WERI-Rb-1 (cell line): Measurements from ENCODE around the gene SOX2.

Experiments used
- DNase-seq: peaks from one replicate; pipeline ENCODE4 v3.0.0-alpha.2; 2020
- H3K27ac ChIP-seq: fragments of 250-450 bp; sonication (Bioruptor Pico); 2 replicates; pipeline ENCODE4 v1.5.1; 2020; ENCODE audit warnings: mild to moderate bottlenecking, moderate library complexity
- H3K27me3 ChIP-seq: fragments of 250-450 bp; sonication (Bioruptor Pico); 2 replicates; pipeline ENCODE4 v1.5.1; 2021; ENCODE audit warnings: mild to moderate bottlenecking, low read depth, moderate library complexity; ENCODE audit not compliant: insufficient read depth, severe bottlenecking
- H3K36me3 ChIP-seq: fragments of 250-450 bp; sonication (Bioruptor Pico); 2 replicates; pipeline ENCODE4 v1.5.1; 2020; ENCODE audit warnings: mild to moderate bottlenecking, moderate library complexity
- H3K4me3 ChIP-seq: 2 replicates; pipeline ENCODE4 v1.5.1; 2011; ENCODE audit warnings: low read depth, mild to moderate bottlenecking, control low read depth, low read length
- H3K9me3 ChIP-seq: fragments of 250-450 bp; sonication (Bioruptor Pico); 2 replicates; pipeline ENCODE4 v1.5.1; 2021; ENCODE audit warnings: mild to moderate bottlenecking, moderate library complexity; ENCODE audit not compliant: severe bottlenecking
- CTCF ChIP-seq: IDR thresholded peaks from 2 replicates; pipeline ENCODE4 v1.5.1; 2011; ENCODE audit warnings: low read depth, mild to moderate bottlenecking, control low read depth, inconsistent platforms, low read length

The SOX2 gene

DNA sequence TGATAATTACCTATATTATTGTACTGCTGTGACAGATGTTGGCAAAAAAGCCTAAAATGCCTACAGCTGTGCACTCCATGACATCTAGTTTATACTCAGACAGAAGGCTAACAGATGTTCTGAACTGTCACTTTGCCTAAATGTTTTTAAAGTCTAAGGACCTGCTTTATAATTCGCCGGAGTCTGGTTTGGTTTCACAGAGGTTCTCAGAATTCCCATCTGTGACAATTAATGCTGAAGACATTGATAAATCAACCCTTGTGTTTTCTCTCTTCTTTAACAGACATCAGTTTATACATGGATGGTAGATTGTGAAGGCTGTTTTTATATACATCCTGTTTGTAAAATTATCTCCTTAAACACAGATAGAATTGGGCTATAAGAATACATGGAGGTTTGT lies 19.8 kb upstream of the SOX2 start:
- no peak for TF ChIP-seq CTCF
- Histone ChIP-seq H3K36me3 (no peaks in the 10 kb centered on the region), H3K27ac (no peak overlapping the region), H3K9me3 (no peaks in the 10 kb centered on the region), H3K27me3 (no peaks in the 10 kb centered on the region), H3K4me3 (no peak overlapping the region)
- DNase-seq = no peak

- DNase-seq = no peak
- Histone ChIP-seq H3K27ac (no peak overlapping the region), H3K4me3 (no peak overlapping the region), H3K9me3 (no peaks in the 10 kb centered on the region), H3K36me3 (no peaks in the 10 kb centered on the region), H3K27me3 (no peaks in the 10 kb centered on the region)
- no peak for TF ChIP-seq CTCF
These were observed 19.2 kb upstream of the SOX2 start for GRCh38 chr3:181692311-181693145.

GRCh38 chr3:181693280-181693679 lies 18.4 kb upstream of the SOX2 start:
- Histone ChIP-seq H3K27me3 (no peaks in the 10 kb centered on the region), H3K27ac (no peak overlapping the region), H3K4me3 (no peak overlapping the region), H3K9me3 (no peaks in the 10 kb centered on the region), H3K36me3 (no peaks in the 10 kb centered on the region)
- DNase-seq = no peak
- TF ChIP-seq CTCF = no peak

DNA sequence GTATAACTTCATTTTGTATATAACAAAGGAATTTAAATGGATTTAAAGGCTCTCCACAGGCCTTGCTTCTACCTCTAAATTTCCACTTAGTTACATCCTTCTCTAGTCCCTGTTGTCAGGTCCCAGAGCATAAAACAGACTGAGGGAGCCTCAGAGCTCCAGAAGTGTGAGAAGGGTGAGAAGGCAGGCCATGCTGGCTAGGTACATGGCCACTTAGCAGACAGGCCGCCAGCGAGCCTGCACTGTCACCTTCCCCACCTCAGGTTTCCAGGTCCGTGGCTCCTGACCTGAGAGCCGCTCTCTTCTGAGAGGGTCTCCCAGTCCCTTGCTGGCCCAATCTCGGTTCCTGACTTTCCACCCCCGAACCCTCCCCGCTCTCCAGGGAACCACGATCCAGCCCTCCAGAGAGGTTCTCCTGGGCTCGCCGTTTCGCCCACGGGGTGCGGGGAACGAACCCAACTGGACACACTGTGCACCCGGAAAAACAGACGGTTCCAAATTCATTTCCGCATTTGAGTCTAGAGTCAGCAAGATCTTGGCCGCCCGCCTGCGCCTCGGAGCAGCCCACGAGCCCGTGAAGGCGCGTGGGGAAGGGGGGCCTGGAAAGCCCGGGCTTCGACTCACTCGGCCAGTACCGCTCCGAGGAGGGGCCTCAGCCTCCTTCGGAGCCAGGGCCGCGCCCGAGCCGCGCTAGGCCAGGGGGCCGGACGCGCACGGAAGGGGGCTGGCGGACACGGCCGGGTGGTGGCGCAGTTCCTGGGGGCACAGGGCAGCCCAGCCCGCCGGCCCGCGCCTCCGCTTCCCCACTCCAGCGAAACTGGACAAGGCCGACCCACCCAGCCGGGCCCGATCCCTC lies 16.7 kb upstream of the SOX2 start:
- Histone ChIP-seq H3K27me3 (no peaks in the 10 kb centered on the region), H3K27ac (no peak overlapping the region), H3K4me3 (no peak overlapping the region), H3K36me3 (no peaks in the 10 kb centered on the region), H3K9me3 (no peaks in the 10 kb centered on the region)
- no peak for TF ChIP-seq CTCF
- DNase-seq = no peak

GRCh38 chr3:181695661-181696491 lies 15.8 kb upstream of the SOX2 start:
- TF ChIP-seq CTCF = no peak
- Histone ChIP-seq H3K27ac (no peak overlapping the region), H3K27me3 (no peaks in the 10 kb centered on the region), H3K36me3 (no peaks in the 10 kb centered on the region), H3K4me3 (no peak overlapping the region), H3K9me3 (no peaks in the 10 kb centered on the region)
- no peak for DNase-seq
